GM12864 (cell line): Measurements from ENCODE around the gene SPARCL1.
"Not testable (repeated sequence)": the region's sequence is repeated elsewhere in the genome, so short reads cannot be mapped to it uniquely, and the experiment has no call there.

Experiments
- DNase-seq: peaks from one replicate; pipeline ENCODE4 v3.0.0-alpha.2; 2011; ENCODE audit warnings: low read depth
- H3K4me3 ChIP-seq: 2 replicates; pipeline ENCODE4 v1.5.1; 2011; ENCODE audit warnings: mild to moderate bottlenecking, low read depth, low read length, control low read depth
- TF ChIP-seq, protein P1 (sequence below): IDR thresholded peaks from 2 replicates; pipeline ENCODE4 v1.5.1; 2011; ENCODE audit warnings: low read depth, mild to moderate bottlenecking, moderate library complexity, low read length, control low read depth, inconsistent platforms; ENCODE audit errors: missing control alignments

Gene SPARCL1

DNA sequence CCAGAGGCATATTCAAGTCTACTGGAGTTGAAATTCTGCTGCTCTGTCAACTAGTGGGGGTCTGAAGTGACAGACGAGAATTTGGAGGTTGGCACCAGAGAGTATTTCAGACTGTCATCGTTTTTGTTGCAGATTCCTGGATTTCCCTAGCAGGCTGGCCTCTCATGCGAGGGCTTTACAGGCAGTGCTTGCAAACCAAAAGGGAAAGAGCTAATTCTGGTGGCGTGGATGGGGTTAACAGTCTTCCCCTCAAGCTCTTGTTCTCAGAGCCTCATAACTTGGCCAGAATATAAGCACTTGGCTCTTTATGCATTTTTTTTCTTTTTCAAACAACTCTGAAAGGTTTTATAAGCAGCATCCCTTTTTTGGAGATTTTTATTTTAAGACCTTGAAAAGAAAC, at the start of gene SPARCL1:
Gene SPARCL1 (minus strand): TSS at position 190 of the 400 bp plus-strand sequence. CDS start 29,802 bp downstream, outside the sequence.
- TF ChIP-seq, protein P1, sequence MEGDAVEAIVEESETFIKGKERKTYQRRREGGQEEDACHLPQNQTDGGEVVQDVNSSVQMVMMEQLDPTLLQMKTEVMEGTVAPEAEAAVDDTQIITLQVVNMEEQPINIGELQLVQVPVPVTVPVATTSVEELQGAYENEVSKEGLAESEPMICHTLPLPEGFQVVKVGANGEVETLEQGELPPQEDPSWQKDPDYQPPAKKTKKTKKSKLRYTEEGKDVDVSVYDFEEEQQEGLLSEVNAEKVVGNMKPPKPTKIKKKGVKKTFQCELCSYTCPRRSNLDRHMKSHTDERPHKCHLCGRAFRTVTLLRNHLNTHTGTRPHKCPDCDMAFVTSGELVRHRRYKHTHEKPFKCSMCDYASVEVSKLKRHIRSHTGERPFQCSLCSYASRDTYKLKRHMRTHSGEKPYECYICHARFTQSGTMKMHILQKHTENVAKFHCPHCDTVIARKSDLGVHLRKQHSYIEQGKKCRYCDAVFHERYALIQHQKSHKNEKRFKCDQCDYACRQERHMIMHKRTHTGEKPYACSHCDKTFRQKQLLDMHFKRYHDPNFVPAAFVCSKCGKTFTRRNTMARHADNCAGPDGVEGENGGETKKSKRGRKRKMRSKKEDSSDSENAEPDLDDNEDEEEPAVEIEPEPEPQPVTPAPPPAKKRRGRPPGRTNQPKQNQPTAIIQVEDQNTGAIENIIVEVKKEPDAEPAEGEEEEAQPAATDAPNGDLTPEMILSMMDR: no peak
- H3K4me3 ChIP-seq: no peak within 1 kb of the TSS

DNA sequence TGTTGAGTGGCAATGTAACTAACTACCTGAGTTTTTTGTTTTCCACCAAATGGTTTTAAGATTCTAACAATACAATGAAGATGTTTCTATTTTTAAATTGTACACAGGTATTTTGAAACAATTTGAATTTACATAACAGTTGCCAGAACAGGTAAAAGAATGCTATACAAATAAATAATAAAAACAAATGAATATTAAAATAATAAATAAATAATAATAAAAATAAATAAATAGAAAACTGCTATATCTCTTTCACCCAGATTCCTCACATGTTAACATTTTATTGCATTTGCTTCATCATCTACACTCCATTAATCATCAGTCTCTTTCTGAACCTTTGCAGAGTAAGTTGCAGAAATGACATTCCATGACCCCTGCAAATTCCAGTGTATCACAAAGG, 46.8 kb upstream of the SPARCL1 start:
- H3K4me3 ChIP-seq: no peak overlapping the region
- TF ChIP-seq, protein P1: no peak
- DNase-seq: no peak

More for the DNA sequence above, at the start of gene SPARCL1:
- no peak for DNase-seq

- TF ChIP-seq, protein P1: no peak
- DNase-seq: no peak
- no peak overlapping the region for H3K4me3 ChIP-seq
These were observed 46.2 kb upstream of the SPARCL1 start for GRCh38 chr4:87575408-87575807.

DNA sequence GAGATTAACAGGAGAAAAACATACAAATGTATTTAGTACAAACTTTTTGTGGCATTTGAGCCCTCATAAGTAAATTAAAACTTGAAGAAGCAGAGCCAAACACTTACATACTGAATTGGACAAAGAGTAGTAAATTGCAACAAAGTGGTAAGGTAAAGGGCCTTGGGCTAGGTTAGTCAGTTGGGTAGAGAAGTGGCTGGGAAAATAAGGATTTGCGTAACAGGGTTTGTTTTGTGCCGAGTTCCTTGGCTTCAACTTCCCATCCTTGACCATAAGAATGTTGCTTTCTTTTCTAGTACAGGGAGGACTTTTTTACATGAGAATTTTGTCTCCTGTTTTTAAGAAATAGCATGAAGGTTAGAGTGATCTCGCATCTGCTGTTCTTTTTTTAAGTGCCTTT, 45.8 kb upstream of the SPARCL1 start:
- no peak for DNase-seq
- no peak overlapping the region for H3K4me3 ChIP-seq
- TF ChIP-seq, protein P1: no peak

- DNase-seq, H3K4me3 ChIP-seq: not testable (repeated sequence)
These were observed 45.2 kb upstream of the SPARCL1 start for GRCh38 chr4:87574376-87574775.

- H3K4me3 ChIP-seq: no peak overlapping the region
- no peak for DNase-seq
- TF ChIP-seq, protein P1: no peak
These were observed 41.2 kb upstream of the SPARCL1 start for GRCh38 chr4:87570290-87570805.

GRCh38 chr4:87567191-87567590, 38.0 kb upstream of the SPARCL1 start:
- DNase-seq: no peak
- no peak overlapping the region for H3K4me3 ChIP-seq
- TF ChIP-seq, protein P1: no peak

- H3K4me3 ChIP-seq: no peak overlapping the region
- TF ChIP-seq, protein P1: no peak
- DNase-seq: no peak
These were observed 37.1 kb upstream of the SPARCL1 start for GRCh38 chr4:87566276-87566675.
